Prostate gland (tissue), 2 donors: ENCODE measurements around the gene CNTNAP2.

ENCODE experiments used
- POLR2A ChIP-seq: fragments of 450-650 bp; IDR thresholded peaks from one replicate; pipeline ENCODE4 v1.6.1; 2016; ENCODE audit warnings: antibody characterized with exemption, mild to moderate bottlenecking
- POLR2AphosphoS5 ChIP-seq: sonication (generic); formaldehyde crosslinking; IDR thresholded peaks from one replicate; pipeline ENCODE4 v1.6.1; 2017; ENCODE audit warnings: antibody characterized with exemption
- TF ChIP-seq, protein P1 (sequence below), 4 experiments: fragments of 200-600 bp in 2 of 4; fragments of 450-650 bp in 2 of 4; sonication (generic) in 2 of 4; IDR thresholded peaks; 1 replicate in 3 of 4; 2 replicates in 1 of 4; pipeline ENCODE4 v1.5.1; 2016 to 2019; ENCODE audit warnings: antibody characterized with exemption in 4 of 4, mild to moderate bottlenecking in 2 of 4, moderate library complexity in 2 of 4

DNA sequence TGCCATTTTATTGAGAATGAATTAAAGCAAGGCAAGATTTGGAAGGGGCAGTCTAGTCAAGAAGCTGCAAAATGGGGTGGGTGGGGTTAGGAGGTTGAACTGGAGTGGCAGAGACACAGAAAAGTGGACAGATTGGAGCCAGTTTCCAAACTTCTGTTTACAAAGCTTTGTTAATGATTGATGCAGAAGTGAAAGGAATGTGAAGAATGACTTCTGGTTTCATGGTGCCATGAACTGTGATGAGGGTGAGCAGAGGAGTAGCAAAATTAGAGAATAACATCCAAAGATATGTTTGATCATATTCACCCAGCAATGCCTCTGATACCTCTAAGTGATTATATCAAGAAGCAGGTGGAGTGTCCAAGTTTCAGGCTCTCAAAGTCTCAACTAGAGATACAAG, 1356.0 kb downstream of the CNTNAP2 start:
- TF ChIP-seq POLR2AphosphoS5 = no peak
- TF ChIP-seq, protein P1, sequence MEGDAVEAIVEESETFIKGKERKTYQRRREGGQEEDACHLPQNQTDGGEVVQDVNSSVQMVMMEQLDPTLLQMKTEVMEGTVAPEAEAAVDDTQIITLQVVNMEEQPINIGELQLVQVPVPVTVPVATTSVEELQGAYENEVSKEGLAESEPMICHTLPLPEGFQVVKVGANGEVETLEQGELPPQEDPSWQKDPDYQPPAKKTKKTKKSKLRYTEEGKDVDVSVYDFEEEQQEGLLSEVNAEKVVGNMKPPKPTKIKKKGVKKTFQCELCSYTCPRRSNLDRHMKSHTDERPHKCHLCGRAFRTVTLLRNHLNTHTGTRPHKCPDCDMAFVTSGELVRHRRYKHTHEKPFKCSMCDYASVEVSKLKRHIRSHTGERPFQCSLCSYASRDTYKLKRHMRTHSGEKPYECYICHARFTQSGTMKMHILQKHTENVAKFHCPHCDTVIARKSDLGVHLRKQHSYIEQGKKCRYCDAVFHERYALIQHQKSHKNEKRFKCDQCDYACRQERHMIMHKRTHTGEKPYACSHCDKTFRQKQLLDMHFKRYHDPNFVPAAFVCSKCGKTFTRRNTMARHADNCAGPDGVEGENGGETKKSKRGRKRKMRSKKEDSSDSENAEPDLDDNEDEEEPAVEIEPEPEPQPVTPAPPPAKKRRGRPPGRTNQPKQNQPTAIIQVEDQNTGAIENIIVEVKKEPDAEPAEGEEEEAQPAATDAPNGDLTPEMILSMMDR (IDR thresholded peaks at IDR 0.05) = no peak
- no peak for TF ChIP-seq POLR2A
